Measurements from ENCODE around the gene COX17.

- TF ChIP-seq HDAC2 (IDR thresholded peaks at IDR 0.05): no peak
- no peak for TF ChIP-seq PCBP2 (IDR thresholded peaks at IDR 0.05; ENCODE audit: low read depth, low read length, poor library complexity, severe bottlenecking)
- no peak for TF ChIP-seq BMI1 (IDR thresholded peaks at IDR 0.05; ENCODE audit: low read length)
- TF ChIP-seq GABPA (tag; conservative IDR thresholded peaks at IDR 0.05; ENCODE audit: low read depth): no peak
- no peak for TF ChIP-seq CBFA2T2 (conservative IDR thresholded peaks at IDR 0.05)
- TF ChIP-seq CREB1 (IDR thresholded peaks at IDR 0.05): no peak
- no peak for TF ChIP-seq CREB1 (CRISPR knock-in tag; IDR thresholded peaks at IDR 0.05)
- no peak for TF ChIP-seq CHD1 (IDR thresholded peaks at IDR 0.05; ENCODE audit: low read length)
- no peak for TF ChIP-seq TOE1 (IDR thresholded peaks at IDR 0.05; ENCODE audit: borderline replicate concordance)
- TF ChIP-seq TOE1 (CRISPR knock-in tag; IDR thresholded peaks at IDR 0.05; ENCODE audit: borderline replicate concordance, low read depth): no peak
Measured at GRCh38 chr3:119647171-119647570, 30.0 kb downstream of the COX17 start.
